ENCODE data around the gene SLC44A4. TPM values are rescaled to one million over a fixed set of nuclear protein-coding genes. Genes with fewer than 3 reads are reported as not detected.
A peak's percentile ranks its signal among the peaks of the same experiment; 100 is the strongest.

SLC44A4 gene
- total RNA-seq, 4 donors from 2014 or later = 1.6 TPM; not detected in 3

- H3K36me3 ChIP-seq = peaks cover 0 to 35% of the 10 kb centered on the region in 2 donors
Measured at GRCh38 chr6:31896493-31896855, 17.7 kb upstream of the SLC44A4 start.

DNA sequence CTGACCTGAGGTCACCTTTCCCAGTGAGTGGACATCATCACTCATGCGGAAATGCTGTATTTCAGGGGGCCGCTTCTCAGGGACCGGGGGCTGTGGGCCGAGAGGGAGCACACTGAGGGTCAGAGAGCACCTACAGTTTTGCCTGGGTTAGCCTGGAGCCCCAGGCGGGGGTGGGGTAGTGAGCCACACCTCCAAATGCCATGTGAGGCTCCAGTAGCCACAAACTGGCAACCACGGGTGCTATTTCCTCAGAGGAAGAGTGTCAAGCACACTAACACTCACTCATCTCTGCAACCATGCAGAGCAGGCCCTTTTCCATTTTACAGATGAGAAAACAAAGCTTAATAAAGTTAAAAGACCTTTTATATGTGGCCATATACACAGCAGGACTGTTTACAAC is 14.0 kb upstream of the SLC44A4 start:
- Histone ChIP-seq H3K4me1 (peaks cover 5 to 6% of the 10 kb centered on the region in 2 donors), H3K4me3 (no peak overlapping the region), H3K36me3 (peaks cover 0 to 69% of the 10 kb centered on the region in 2 donors), H3K9me3 (no peaks in the 10 kb centered on the region), H3K27me3 (no peaks in the 10 kb centered on the region), H3K27ac (no peak overlapping the region)
- TF ChIP-seq, protein P1, sequence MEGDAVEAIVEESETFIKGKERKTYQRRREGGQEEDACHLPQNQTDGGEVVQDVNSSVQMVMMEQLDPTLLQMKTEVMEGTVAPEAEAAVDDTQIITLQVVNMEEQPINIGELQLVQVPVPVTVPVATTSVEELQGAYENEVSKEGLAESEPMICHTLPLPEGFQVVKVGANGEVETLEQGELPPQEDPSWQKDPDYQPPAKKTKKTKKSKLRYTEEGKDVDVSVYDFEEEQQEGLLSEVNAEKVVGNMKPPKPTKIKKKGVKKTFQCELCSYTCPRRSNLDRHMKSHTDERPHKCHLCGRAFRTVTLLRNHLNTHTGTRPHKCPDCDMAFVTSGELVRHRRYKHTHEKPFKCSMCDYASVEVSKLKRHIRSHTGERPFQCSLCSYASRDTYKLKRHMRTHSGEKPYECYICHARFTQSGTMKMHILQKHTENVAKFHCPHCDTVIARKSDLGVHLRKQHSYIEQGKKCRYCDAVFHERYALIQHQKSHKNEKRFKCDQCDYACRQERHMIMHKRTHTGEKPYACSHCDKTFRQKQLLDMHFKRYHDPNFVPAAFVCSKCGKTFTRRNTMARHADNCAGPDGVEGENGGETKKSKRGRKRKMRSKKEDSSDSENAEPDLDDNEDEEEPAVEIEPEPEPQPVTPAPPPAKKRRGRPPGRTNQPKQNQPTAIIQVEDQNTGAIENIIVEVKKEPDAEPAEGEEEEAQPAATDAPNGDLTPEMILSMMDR (IDR thresholded peaks at IDR 0.05 in 4 of 5, conservative IDR thresholded peaks at IDR 0.05 in 1 of 5) = no peak
- TF ChIP-seq POLR2A (IDR thresholded peaks at IDR 0.05) = no peak
- DNase-seq = no peak
- intact Hi-C loops (cut with DNase I; ENCODE audit: low total_unique reads) (loop anchor here (10.0 kb wide), 1 partner anchor 348 kb away; the partner anchor contains the start of genes ATP6V1G2, DDX39B and NFKBIL1), in situ Hi-C loops (cut with MboI; ENCODE audit: low sequenced_read_pairs in 4 of 4) (loop anchor here in 1 of 4 donors (10.0 kb wide), 1 partner anchor 82 kb away; the partner anchor contains the start of gene DXO)
- no peak for ATAC-seq

More at GRCh38 chr6:31896493-31896855, 17.7 kb upstream of the SLC44A4 start:
- peaks cover 13 to 18% of the 10 kb centered on the region in 2 donors for H3K4me1 ChIP-seq
- in situ Hi-C loops (cut with MboI; ENCODE audit: low sequenced_read_pairs in 4 of 4) (loop anchor here in 1 of 4 donors (10.0 kb wide), 1 partner anchor 78 kb away; the partner anchor contains the start of gene DXO), intact Hi-C loops (cut with DNase I; ENCODE audit: low total_unique reads) (loop anchor here (2.0 to 10.0 kb wide), 3 partner anchors 62 to 352 kb away; partner anchors contain the start of genes ABHD16A, ATP6V1G2, DDX39B and NFKBIL1)
- H3K27me3 ChIP-seq = no peaks in the 10 kb centered on the region
- TF ChIP-seq POLR2A (IDR thresholded peaks at IDR 0.05) = no peak
- TF ChIP-seq, protein P1 (IDR thresholded peaks at IDR 0.05 in 4 of 5, conservative IDR thresholded peaks at IDR 0.05 in 1 of 5) = no peak
- H3K4me3 ChIP-seq = peak overlapping the region; percentile 85 to 95 (median 90)
- ATAC-seq (no peak), DNase-seq (no peak)
- H3K27ac ChIP-seq = peak overlapping the region; percentile 71 to 95 (median 92)
- H3K9me3 ChIP-seq = no peaks in the 10 kb centered on the region

GRCh38 chr6:31889331-31889972 is 10.7 kb upstream of the SLC44A4 start:
- intact Hi-C loops (cut with DNase I; ENCODE audit: low total_unique reads) = no loop called here
- H3K4me3 ChIP-seq = no peak overlapping the region
- no peak overlapping the region for H3K27ac ChIP-seq
- ATAC-seq (no peak), DNase-seq (no peak)
- H3K4me1 ChIP-seq = no peaks in the 10 kb centered on the region
- no peaks in the 10 kb centered on the region for H3K9me3 ChIP-seq
- TF ChIP-seq POLR2A (IDR thresholded peaks at IDR 0.05) = no peak
- TF ChIP-seq, protein P1 (IDR thresholded peaks at IDR 0.05 in 4 of 5, conservative IDR thresholded peaks at IDR 0.05 in 1 of 5) = no peak
- H3K36me3 ChIP-seq = peaks cover 0 to 88% of the 10 kb centered on the region in 2 donors
- no peaks in the 10 kb centered on the region for H3K27me3 ChIP-seq
- in situ Hi-C loops (cut with MboI; ENCODE audit: low sequenced_read_pairs in 4 of 4) = no loop called here

- ATAC-seq (no peak), DNase-seq (no peak)
- intact Hi-C loops (cut with DNase I; ENCODE audit: low total_unique reads) (no loop called here), in situ Hi-C loops (cut with MboI; ENCODE audit: low sequenced_read_pairs in 4 of 4) (no loop called here)
- H3K4me3 ChIP-seq = no peak overlapping the region
- no peak overlapping the region for H3K27ac ChIP-seq
- H3K9me3 ChIP-seq = no peaks in the 10 kb centered on the region
- H3K36me3 ChIP-seq = peaks cover 0 to 93% of the 10 kb centered on the region in 2 donors
- H3K27me3 ChIP-seq = no peaks in the 10 kb centered on the region
- no peaks in the 10 kb centered on the region for H3K4me1 ChIP-seq
- TF ChIP-seq, protein P1 (IDR thresholded peaks at IDR 0.05 in 4 of 5, conservative IDR thresholded peaks at IDR 0.05 in 1 of 5) = peak; percentile 10 to 61 (median 55)
- TF ChIP-seq POLR2A (IDR thresholded peaks at IDR 0.05) = no peak
Measured at GRCh38 chr6:31888276-31889258, 9.8 kb upstream of the SLC44A4 start.
